Erythroblast (primary cell): ENCODE measurements around the gene MRPS35.

Experiments
- GATA1 ChIP-seq: IDR thresholded peaks from 2 replicates; pipeline ENCODE4 v1.6.1; 2011; ENCODE audit warnings: low read depth, mild to moderate bottlenecking, control low read depth, low read length, moderate library complexity
- POLR2A ChIP-seq: IDR thresholded peaks from 2 replicates; pipeline ENCODE4 v1.6.1; 2011; ENCODE audit warnings: mild to moderate bottlenecking, low read length

DNA sequence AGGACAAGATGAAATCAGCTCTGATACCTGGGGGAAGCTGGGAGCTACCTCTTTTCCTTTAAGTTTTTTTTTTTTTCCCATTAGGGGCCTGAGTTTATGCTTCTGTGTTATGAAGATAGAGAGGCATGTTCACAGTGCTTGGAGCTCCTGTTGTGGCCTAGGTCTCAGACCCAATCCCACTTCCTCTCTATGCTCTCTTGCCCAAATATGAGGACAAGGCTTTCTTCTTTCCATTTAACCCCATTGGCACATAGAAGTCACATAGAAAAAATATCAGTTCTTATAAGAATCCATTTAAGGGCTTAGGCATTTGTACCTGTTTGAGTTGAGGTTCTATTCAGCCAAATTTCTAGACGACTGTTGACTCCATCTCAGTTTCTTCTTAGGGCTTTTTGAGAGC, 12.6 kb downstream of the MRPS35 start:
- TF ChIP-seq POLR2A (no peak), GATA1 (no peak)
